MCF 10A (cell line): ENCODE results near the gene PRKG1. TPM values are rescaled to one million over a fixed set of nuclear protein-coding genes. Genes with fewer than 3 reads are reported as not detected.

ENCODE experiments used
- BruUV-seq: library from RNA; stranded (reverse); fragments of 400-500 nt; replicated peaks from 2 replicates; lab custom pipeline; 2021; lab: Mats Ljungman, UMichigan
- CTCF ChIA-PET: fragments of 300-600 bp; sonication (Branson Sonifier 250); formaldehyde crosslinking; extraction: SDS; loops from one replicate; lab custom pipeline; 2021; ENCODE audit warnings: antibody characterized with exemption, inconsistent platforms; lab: Yijun Ruan, JAX
- POLR2A ChIA-PET: fragments of 300-600, 350-650 bp; sonication (Branson Sonifier 250); formaldehyde crosslinking; extraction: SDS; loops from one replicate; lab custom pipeline; 2020; ENCODE audit warnings: antibody characterized with exemption, inconsistent platforms; lab: Yijun Ruan, JAX
- DNase-seq: peaks from one replicate; pipeline ENCODE4 v3.0.0-alpha.2; 2018; ENCODE audit not compliant: unreplicated experiment
- H3K27ac Mint-ChIP-seq: one replicate; pipeline ENCODE4 v1.8.0; 2022; ENCODE audit warnings: mild to moderate bottlenecking, low read depth, mixed read lengths; ENCODE audit not compliant: unreplicated experiment
- H3K27me3 Mint-ChIP-seq: one replicate; pipeline ENCODE4 v1.8.0; 2022; ENCODE audit warnings: mixed read lengths; ENCODE audit not compliant: insufficient read depth, unreplicated experiment
- H3K36me3 Mint-ChIP-seq: one replicate; pipeline ENCODE4 v1.8.0; 2022; ENCODE audit warnings: mild to moderate bottlenecking, moderate library complexity, mixed read lengths; ENCODE audit not compliant: insufficient read depth, unreplicated experiment
- H3K4me1 Mint-ChIP-seq: one replicate; pipeline ENCODE4 v1.8.0; 2022; ENCODE audit warnings: mixed read lengths; ENCODE audit not compliant: insufficient read depth, unreplicated experiment
- H3K4me3 Mint-ChIP-seq: one replicate; pipeline ENCODE4 v1.8.0; 2022; ENCODE audit warnings: mild to moderate bottlenecking, moderate library complexity, mixed read lengths; ENCODE audit not compliant: unreplicated experiment
- H3K9me3 Mint-ChIP-seq: one replicate; pipeline ENCODE4 v1.8.0; 2022; ENCODE audit warnings: mixed read lengths; ENCODE audit not compliant: unreplicated experiment
- CTCF ChIP-seq: fragments of 200-600 bp; IDR thresholded peaks from one replicate; pipeline ENCODE4 v1.8.0; 2022; ENCODE audit warnings: antibody characterized with exemption, mild to moderate bottlenecking; ENCODE audit not compliant: unreplicated experiment
- intact Hi-C: fragments of 100-400 bp; cut with micrococcal nuclease; formaldehyde crosslinking; loops from 2 replicates; pipeline ENCODE4 v1.14.1; 2022
- total RNA-seq: library from RNA; stranded (reverse); gene quantifications from 2 replicates; pipeline ENCODE4 v1.2.3, GENCODE V29; 2022

The PRKG1 gene
- total RNA-seq, 1 experiment from 2014 or later, result 0.09 TPM

- Mint-ChIP-seq H3K36me3 (no peaks in the 10 kb centered on the region), H3K4me3 (no peak overlapping the region), H3K9me3 (no peaks in the 10 kb centered on the region), H3K27ac (no peak overlapping the region), H3K27me3 (no peaks in the 10 kb centered on the region), H3K4me1 (peaks cover 23% of the 10 kb centered on the region)
- peak; percentile 25 for DNase-seq
- CTCF ChIA-PET, result interaction anchor here (0.6 to 0.7 kb wide), 2 partner anchors 227 to 789 kb away, joined by 3 to 6 read pairs; no protein-coding TSS in a partner anchor
- intact Hi-C loops, result loop anchor here (10.0 kb wide), 1 partner anchor 96 kb away; the partner anchor contains the start of gene PRKG1
- no TSS peak for BruUV-seq
- TF ChIP-seq CTCF, result no peak
- POLR2A ChIA-PET, result interaction anchor here (0.8 kb wide), 1 partner anchor 11 kb away, joined by 4 read pairs; no protein-coding TSS in a partner anchor
Measured at GRCh38 chr10:51170518-51171245, 96.4 kb downstream of the PRKG1 start.

DNA sequence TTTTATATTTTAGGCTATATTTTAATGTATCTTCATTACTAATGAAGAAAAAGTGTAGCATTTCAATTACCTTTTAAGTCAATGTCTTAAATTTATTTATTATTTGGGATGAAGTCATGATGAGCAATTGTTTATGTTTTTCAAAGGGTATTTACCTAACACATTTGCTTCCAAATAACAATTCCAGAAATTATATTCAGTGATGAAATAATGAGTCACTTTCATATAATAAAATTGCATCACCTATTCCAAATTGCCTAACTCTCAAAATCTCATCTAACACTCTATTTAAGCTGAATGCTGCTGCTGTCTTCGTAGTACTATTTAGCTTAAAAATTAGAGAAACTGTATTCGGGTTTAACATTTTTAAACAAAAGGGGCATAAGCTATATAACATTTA lies 97.7 kb downstream of the PRKG1 start:
- no TSS peak for BruUV-seq
- Mint-ChIP-seq H3K36me3 (no peaks in the 10 kb centered on the region), H3K4me1 (peaks cover 23% of the 10 kb centered on the region), H3K27ac (no peak overlapping the region), H3K4me3 (no peak overlapping the region), H3K9me3 (no peaks in the 10 kb centered on the region), H3K27me3 (no peaks in the 10 kb centered on the region)
- POLR2A ChIA-PET, result no interaction called here
- TF ChIP-seq CTCF, result no peak
- intact Hi-C loops, result loop anchor here (2.0 to 10.0 kb wide), 2 partner anchors 33 to 97 kb away; partner anchors contain the start of gene PRKG1
- CTCF ChIA-PET, result no interaction called here
- DNase-seq, result peak; percentile 59

DNA sequence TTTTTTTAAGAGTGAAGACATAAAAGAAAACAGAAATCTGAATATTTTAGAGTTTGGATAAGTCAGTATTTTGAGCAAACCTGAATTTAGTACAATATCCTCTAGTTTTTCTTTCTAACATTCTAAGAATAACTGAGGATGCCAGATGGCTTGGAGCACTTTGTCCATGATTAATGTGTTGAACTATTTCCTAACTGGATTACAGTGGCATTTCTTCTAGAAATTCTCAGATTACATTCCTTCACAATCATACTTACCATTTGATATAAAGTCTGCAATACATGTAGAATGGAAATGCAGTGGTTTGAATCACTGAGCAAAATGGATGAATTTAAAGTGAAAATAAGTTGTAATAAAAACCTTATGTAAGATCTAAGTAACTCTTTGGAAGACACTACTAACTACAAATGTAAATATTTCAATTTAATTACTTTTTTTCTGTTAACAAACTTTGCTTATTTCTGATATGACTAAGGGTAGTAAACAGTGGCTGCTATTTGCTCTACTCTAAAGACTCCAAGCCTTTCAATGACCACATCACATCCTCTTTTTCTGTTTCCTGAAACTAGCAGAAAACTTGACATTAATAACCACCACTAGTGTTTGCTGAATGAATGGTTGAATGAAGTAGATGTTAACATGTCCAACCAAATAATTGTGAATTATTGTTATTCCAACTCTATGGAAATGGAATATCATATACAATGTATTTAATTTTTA lies 102.8 kb downstream of the PRKG1 start:
- Mint-ChIP-seq H3K4me3 (no peak overlapping the region), H3K36me3 (no peaks in the 10 kb centered on the region)
- peak; percentile 3 for DNase-seq

More for the DNA sequence above, 102.8 kb downstream of the PRKG1 start:
- ChIA-PET CTCF (no interaction called here), POLR2A (no interaction called here)
- H3K27ac Mint-ChIP-seq, result no peak overlapping the region
- intact Hi-C loops, result loop anchor here (10.0 kb wide), 1 partner anchor 102 kb away; the partner anchor contains the start of gene PRKG1
- no peak for TF ChIP-seq CTCF
- peaks cover 7% of the 10 kb centered on the region for H3K4me1 Mint-ChIP-seq
- no peaks in the 10 kb centered on the region for H3K27me3 Mint-ChIP-seq
- H3K9me3 Mint-ChIP-seq, result no peaks in the 10 kb centered on the region
- BruUV-seq, result no TSS peak
